Trophoblast cell (in vitro differentiated cells and primary cell): Measurements from ENCODE around the gene BAIAP3.
A peak's percentile ranks its signal among the peaks of the same experiment; 100 is the strongest.

Experiments
- DNase-seq, 2 donors: peaks; one replicate each; pipeline ENCODE4 v3.0.0-alpha.2; 2016
- H2AFZ ChIP-seq: 2 replicates; pipeline ENCODE4 v1.6.1; 2013; ENCODE audit warnings: low read length, moderate library complexity, mild to moderate bottlenecking; ENCODE audit not compliant: insufficient read depth, poor library complexity
- H2AK5ac ChIP-seq: 2 replicates; pipeline ENCODE4 v1.6.1; 2013; ENCODE audit warnings: mild to moderate bottlenecking, low read length
- H2BK120ac ChIP-seq: 2 replicates; pipeline ENCODE4 v1.6.1; 2013; ENCODE audit warnings: low read length, mild to moderate bottlenecking, moderate library complexity; ENCODE audit not compliant: insufficient read depth, poor library complexity
- H2BK12ac ChIP-seq: 2 replicates; pipeline ENCODE4 v1.6.1; 2013; ENCODE audit warnings: mild to moderate bottlenecking, low read length, moderate library complexity
- H2BK5ac ChIP-seq: 2 replicates; pipeline ENCODE4 v1.6.1; 2013; ENCODE audit warnings: low read length, low read depth, moderate library complexity, mild to moderate bottlenecking; ENCODE audit not compliant: poor library complexity
- H3K14ac ChIP-seq: 2 replicates; pipeline ENCODE4 v1.6.1; 2013; ENCODE audit warnings: mild to moderate bottlenecking, low read length
- H3K18ac ChIP-seq: 2 replicates; pipeline ENCODE4 v1.6.1; 2013; ENCODE audit warnings: mild to moderate bottlenecking, low read length
- H3K23ac ChIP-seq: 2 replicates; pipeline ENCODE4 v1.6.1; 2013; ENCODE audit warnings: low read length
- H3K27ac ChIP-seq: 2 replicates; pipeline ENCODE4 v1.5.1; 2013; ENCODE audit warnings: low read depth, mild to moderate bottlenecking, inconsistent platforms, low read length, moderate library complexity
- H3K27me3 ChIP-seq: 2 replicates; pipeline ENCODE4 v1.6.1; 2013; ENCODE audit warnings: inconsistent platforms, mild to moderate bottlenecking, low read length, moderate library complexity; ENCODE audit not compliant: insufficient read depth
- H3K36me3 ChIP-seq, 2 experiments: 1 replicate in 1 of 2; 2 replicates in 1 of 2; pipeline ENCODE4 v1.6.1; 2013; ENCODE audit warnings: low read length in 2 of 2, mild to moderate bottlenecking in 2 of 2, moderate library complexity in 1 of 2; ENCODE audit not compliant: insufficient read depth in 2 of 2, control insufficient read depth in 1 of 2
- H3K4ac ChIP-seq: 2 replicates; pipeline ENCODE4 v1.6.1; 2013; ENCODE audit warnings: low read depth, mild to moderate bottlenecking, low read length, moderate library complexity
- H3K4me1 ChIP-seq, 2 experiments: 1 replicate in 1 of 2; 2 replicates in 1 of 2; pipeline ENCODE4 v1.6.1; 2013; ENCODE audit warnings: low read length in 2 of 2, mild to moderate bottlenecking in 2 of 2, moderate library complexity in 1 of 2; ENCODE audit not compliant: insufficient read depth in 2 of 2, control insufficient read depth in 1 of 2
- H3K4me2 ChIP-seq: 2 replicates; pipeline ENCODE4 v1.6.1; 2013; ENCODE audit warnings: inconsistent platforms, mild to moderate bottlenecking, low read length, moderate library complexity
- H3K4me3 ChIP-seq: 2 replicates; pipeline ENCODE4 v1.5.1; 2013; ENCODE audit warnings: mild to moderate bottlenecking, low read depth, low read length, inconsistent platforms
- H3K79me1 ChIP-seq: one replicate; pipeline ENCODE4 v1.6.1; 2013; ENCODE audit warnings: low read length
- H3K79me2 ChIP-seq: 2 replicates; pipeline ENCODE4 v1.6.1; 2013; ENCODE audit warnings: low read length, mild to moderate bottlenecking; ENCODE audit not compliant: control insufficient read depth, insufficient read depth, poor library complexity
- H3K9ac ChIP-seq: 2 replicates; pipeline ENCODE4 v1.6.1; 2013; ENCODE audit warnings: mild to moderate bottlenecking, low read length
- H3K9me3 ChIP-seq: 2 replicates; pipeline ENCODE4 v1.6.1; 2013; ENCODE audit warnings: low read depth, mild to moderate bottlenecking, control low read depth, inconsistent platforms, low read length; ENCODE audit not compliant: insufficient read depth
- H4K12ac ChIP-seq: 2 replicates; pipeline ENCODE4 v1.6.1; 2013; ENCODE audit warnings: low read depth, mild to moderate bottlenecking, low read length, moderate library complexity
- H4K8ac ChIP-seq: 2 replicates; pipeline ENCODE4 v1.6.1; 2013; ENCODE audit warnings: low read depth, mild to moderate bottlenecking, low read length, moderate library complexity
- H4K91ac ChIP-seq: one replicate; pipeline ENCODE4 v1.6.1; 2013; ENCODE audit warnings: low read depth, mild to moderate bottlenecking, low read length, moderate library complexity
- WGBS: extraction: QIAGEN DNeasy Blood & Tissue Kit; methylation state at CpG from one replicate; pipeline ENCODE4 v1.1.7; 2013; ENCODE audit warnings: missing lambda C conversion rate; ENCODE audit not compliant: insufficient read length, insufficient coverage; ENCODE audit errors: extremely low coverage; 5-methylcytosine and 5-hydroxymethylcytosine counted together

Gene BAIAP3

DNA sequence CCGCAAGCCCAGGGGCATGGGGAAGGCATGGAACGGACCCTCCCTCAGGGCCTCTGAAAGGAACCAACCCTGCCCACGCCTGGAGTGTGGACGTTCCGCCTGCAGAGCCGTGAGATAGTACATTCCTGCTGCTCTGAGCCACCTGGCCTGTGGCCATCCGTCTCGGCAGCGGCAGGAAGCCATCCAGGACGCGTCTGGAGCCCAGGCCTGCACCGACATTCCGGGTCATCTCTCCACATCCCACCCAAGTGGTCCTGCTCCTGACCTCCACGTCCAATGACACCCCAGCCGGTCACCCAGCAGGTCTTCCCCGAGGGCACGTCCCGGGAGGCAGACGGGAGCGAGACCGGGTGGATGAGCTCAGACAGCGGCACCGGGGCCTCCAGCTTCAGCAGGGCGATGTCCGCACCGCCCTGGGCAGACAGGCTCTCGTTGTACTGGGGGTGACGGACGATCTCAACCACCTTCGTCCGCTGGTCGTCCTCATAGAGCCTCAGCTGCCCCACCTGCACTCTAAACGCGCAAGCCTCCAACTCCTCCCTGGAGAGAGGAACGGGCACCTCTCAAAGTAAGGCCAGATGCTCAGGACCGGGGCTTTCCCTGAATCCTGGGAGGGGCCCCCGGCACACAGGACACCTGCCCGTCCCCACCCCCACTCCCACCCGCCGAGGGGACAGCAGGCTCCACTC, 45.3 kb upstream of the BAIAP3 start:
- DNase-seq = peak; percentile 54

DNA sequence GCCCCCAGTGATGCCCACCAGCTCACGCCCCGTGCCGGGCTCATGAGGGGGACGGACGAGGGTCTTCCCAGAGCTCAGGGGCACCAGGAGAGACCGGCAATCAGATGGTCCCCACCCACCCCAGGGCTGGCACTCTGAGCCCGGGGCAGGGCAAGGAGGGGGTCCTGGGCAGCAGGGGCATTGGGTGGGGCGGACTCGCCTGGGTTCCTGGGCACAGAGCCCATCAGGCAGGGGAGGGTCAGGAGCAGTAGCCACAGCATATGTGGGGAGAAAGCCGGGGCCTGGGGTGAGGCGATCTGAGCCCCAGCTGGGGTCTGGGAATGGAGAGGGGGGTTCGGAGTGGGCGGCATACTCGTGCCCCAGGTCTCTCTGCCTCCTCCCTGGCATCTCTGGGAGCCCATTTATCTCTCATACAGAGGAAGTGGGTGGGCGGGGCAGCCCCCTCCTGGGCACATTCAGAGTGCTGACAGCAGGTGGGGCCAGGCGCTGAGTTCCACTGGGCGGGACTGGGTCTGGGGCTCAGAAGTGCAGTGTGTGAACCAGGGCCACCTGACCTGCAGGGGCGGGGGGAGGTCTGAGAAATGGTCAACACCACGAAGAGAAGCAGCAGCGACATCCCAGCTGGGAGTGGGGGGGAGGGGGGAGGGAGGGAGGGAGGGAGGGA, 44.5 kb upstream of the BAIAP3 start:
- no peak overlapping the region for H3K4me3 ChIP-seq
- peaks cover 4% of the 10 kb centered on the region for H3K27me3 ChIP-seq
- no peaks in the 10 kb centered on the region for H3K36me3 ChIP-seq
- no peaks in the 10 kb centered on the region for H3K79me1 ChIP-seq
- WGBS = no CpG with 5 or more reads among the region's 20 CpGs
- H4K12ac ChIP-seq = no peak overlapping the region
- no peak overlapping the region for H3K4me2 ChIP-seq
- H3K4ac ChIP-seq = no peak overlapping the region
- no peak overlapping the region for H4K8ac ChIP-seq
- DNase-seq = no peak
- H3K18ac ChIP-seq = no peak overlapping the region
- H2BK120ac ChIP-seq = no peak overlapping the region
- no peak overlapping the region for H3K9ac ChIP-seq
- H2BK5ac ChIP-seq = no peak overlapping the region
- no peak overlapping the region for H3K14ac ChIP-seq
- no peak overlapping the region for H3K27ac ChIP-seq
- H3K9me3 ChIP-seq = peaks cover 3% of the 10 kb centered on the region
- H3K23ac ChIP-seq = no peak overlapping the region
- H2AFZ ChIP-seq = no peak overlapping the region
- H4K91ac ChIP-seq = no peak overlapping the region
- H2AK5ac ChIP-seq = no peak overlapping the region
- H3K79me2 ChIP-seq = no peaks in the 10 kb centered on the region
- peaks cover 21 to 34% of the 10 kb centered on the region in 2 experiments for H3K4me1 ChIP-seq
- no peak overlapping the region for H2BK12ac ChIP-seq

More for the DNA sequence above, 45.3 kb upstream of the BAIAP3 start:
- Histone ChIP-seq H3K4me3 (no peak overlapping the region), H2AFZ (no peak overlapping the region), H3K9ac (no peak overlapping the region), H3K27me3 (peaks cover 4% of the 10 kb centered on the region), H2BK12ac (no peak overlapping the region), H3K18ac (no peak overlapping the region), H2BK5ac (no peak overlapping the region), H3K4me2 (no peak overlapping the region), H3K79me1 (no peaks in the 10 kb centered on the region), H3K23ac (no peak overlapping the region), H3K14ac (no peak overlapping the region), H4K91ac (no peak overlapping the region), H4K12ac (no peak overlapping the region), H2AK5ac (no peak overlapping the region), H3K79me2 (no peaks in the 10 kb centered on the region), H3K4me1 (peaks cover 17 to 28% of the 10 kb centered on the region in 2 experiments), H3K9me3 (peaks cover 3% of the 10 kb centered on the region), H3K27ac (peak overlapping the region; percentile 20), H3K36me3 (no peaks in the 10 kb centered on the region), H4K8ac (no peak overlapping the region), H3K4ac (no peak overlapping the region), H2BK120ac (no peak overlapping the region)
- WGBS = no CpG with 5 or more reads among the region's 40 CpGs

DNA sequence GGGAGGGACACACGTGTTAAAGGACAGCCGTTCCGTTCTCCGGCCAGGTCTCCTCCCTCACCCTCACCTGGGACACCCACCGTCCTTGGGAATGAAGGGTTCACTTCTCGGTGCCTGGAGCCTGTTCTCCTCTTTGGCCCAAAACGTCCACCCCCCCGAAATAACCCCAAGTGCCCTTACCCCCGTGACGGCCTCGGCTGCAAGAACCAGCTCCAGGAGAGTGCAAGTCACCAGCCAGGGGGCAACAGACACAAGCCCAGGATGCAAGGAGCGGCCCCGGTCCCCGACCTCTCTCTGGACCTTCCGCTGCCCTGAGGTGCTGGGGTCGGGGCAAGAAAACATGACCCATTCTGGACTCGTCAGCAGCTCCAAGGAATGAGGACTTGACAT, 44.0 kb upstream of the BAIAP3 start:
- Histone ChIP-seq H2BK5ac (no peak overlapping the region), H4K12ac (no peak overlapping the region), H2AK5ac (no peak overlapping the region), H4K8ac (no peak overlapping the region), H3K36me3 (no peaks in the 10 kb centered on the region), H3K27ac (no peak overlapping the region), H3K4me2 (no peak overlapping the region), H2BK12ac (no peak overlapping the region), H3K9me3 (peaks cover 3% of the 10 kb centered on the region), H3K79me2 (peaks cover 2% of the 10 kb centered on the region), H3K79me1 (peaks cover 4% of the 10 kb centered on the region), H3K18ac (no peak overlapping the region), H3K23ac (no peak overlapping the region), H3K4ac (no peak overlapping the region), H3K4me3 (no peak overlapping the region), H3K14ac (no peak overlapping the region), H4K91ac (no peak overlapping the region), H3K27me3 (peaks cover 4% of the 10 kb centered on the region), H2AFZ (no peak overlapping the region), H2BK120ac (no peak overlapping the region), H3K4me1 (peaks cover 25 to 38% of the 10 kb centered on the region in 2 experiments), H3K9ac (no peak overlapping the region)
- no CpG with 5 or more reads among the region's 17 CpGs for WGBS
- no peak for DNase-seq

DNA sequence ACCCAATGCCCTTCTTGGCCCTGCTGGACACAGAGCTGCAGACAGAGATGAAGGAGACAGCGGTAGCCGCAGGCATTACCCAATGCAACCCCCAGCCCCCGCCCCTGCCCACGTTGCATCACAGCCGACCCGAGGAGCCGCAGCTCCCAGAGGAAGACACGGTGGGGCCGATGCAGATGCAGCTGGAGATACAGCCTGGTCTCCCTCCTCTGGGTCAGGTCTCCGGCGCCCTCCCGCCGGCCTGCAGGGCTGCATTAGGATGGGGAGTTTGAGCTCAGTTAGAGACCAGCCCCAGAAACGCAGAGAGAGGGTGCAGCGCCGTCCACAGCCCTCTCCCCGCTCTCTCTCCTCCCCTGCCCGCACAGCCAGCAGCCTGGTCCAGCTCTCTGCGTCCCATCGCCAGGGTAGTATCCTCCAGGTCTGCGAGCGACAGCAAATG, 43.4 kb upstream of the BAIAP3 start:
- Histone ChIP-seq H3K27ac (no peak overlapping the region), H4K12ac (no peak overlapping the region), H2AFZ (no peak overlapping the region), H3K4me1 (peaks cover 26 to 38% of the 10 kb centered on the region in 2 experiments), H3K4ac (no peak overlapping the region), H3K14ac (no peak overlapping the region), H4K91ac (no peak overlapping the region), H2BK120ac (no peak overlapping the region), H3K23ac (no peak overlapping the region), H3K36me3 (no peaks in the 10 kb centered on the region), H3K4me3 (no peak overlapping the region), H3K9ac (no peak overlapping the region), H4K8ac (no peak overlapping the region), H2BK12ac (no peak overlapping the region), H3K79me1 (peaks cover 5% of the 10 kb centered on the region), H2AK5ac (no peak overlapping the region), H3K4me2 (no peak overlapping the region), H3K79me2 (peaks cover 2% of the 10 kb centered on the region), H3K27me3 (peaks cover 4% of the 10 kb centered on the region), H2BK5ac (no peak overlapping the region), H3K9me3 (peaks cover 3% of the 10 kb centered on the region), H3K18ac (no peak overlapping the region)
- peak in 1 of 2 donors; percentile 53 for DNase-seq
- no CpG with 5 or more reads among the region's 22 CpGs for WGBS
